Measurements from ENCODE around the gene SLC16A2. TPM values are rescaled to one million over a fixed set of nuclear protein-coding genes. Genes with fewer than 3 reads are reported as not detected.
"Not testable (repeated sequence)": the region's sequence is repeated elsewhere in the genome, so short reads cannot be mapped to it uniquely, and the experiment has no call there.

Gene SLC16A2
- total RNA-seq, 6 experiments from 2014 or later: 16.7 to 68.8 (median 53.4) TPM

- intact Hi-C loops (cut with DNase I): no loop called here
- no peaks in the 10 kb centered on the region for H3K36me3 ChIP-seq
- ATAC-seq (peak in 1 of 4 donors; percentile 71), DNase-seq (no peak)
- no peaks in the 10 kb centered on the region for H3K27me3 ChIP-seq
- H3K27ac ChIP-seq: no peak overlapping the region
- 20% methylated on average over 1 of the region's 1 CpG for whole genome bisulfite sequencing (ENCODE audit: insufficient coverage, low coverage, low lambda C conversion rate, missing lambda C conversion rate)
- no peak overlapping the region for H3K4me3 ChIP-seq
- H3K9me3 ChIP-seq: no peaks in the 10 kb centered on the region
- H3K4me1 ChIP-seq: no peaks in the 10 kb centered on the region
- TF ChIP-seq POLR2A (IDR thresholded peaks at IDR 0.05) (no peak), CTCF (IDR thresholded peaks at IDR 0.05) (no peak)
These were observed 37.4 kb downstream of the SLC16A2 start for GRCh38 chrX:74458736-74459135.

GRCh38 chrX:74461384-74461783 is 40.1 kb downstream of the SLC16A2 start:
- no peak overlapping the region for H3K4me3 ChIP-seq
- WGBS (ENCODE audit: insufficient coverage, low coverage, low lambda C conversion rate, missing lambda C conversion rate): 65% methylated on average over 4 of the region's 4 CpGs
- TF ChIP-seq POLR2A (IDR thresholded peaks at IDR 0.05): no peak
- TF ChIP-seq CTCF (IDR thresholded peaks at IDR 0.05): no peak
- H3K9me3 ChIP-seq: no peaks in the 10 kb centered on the region
- H3K4me1 ChIP-seq: no peaks in the 10 kb centered on the region
- H3K36me3 ChIP-seq: no peaks in the 10 kb centered on the region
- intact Hi-C loops (cut with DNase I): no loop called here
- no peak for DNase-seq
- ATAC-seq: no peak
- no peaks in the 10 kb centered on the region for H3K27me3 ChIP-seq
- H3K27ac ChIP-seq: no peak overlapping the region

- Histone ChIP-seq H3K27me3 (no peaks in the 10 kb centered on the region), H3K27ac (no peak overlapping the region), H3K36me3 (no peaks in the 10 kb centered on the region), H3K9me3 (no peaks in the 10 kb centered on the region), H3K4me1 (no peaks in the 10 kb centered on the region), H3K4me3 (no peak overlapping the region)
- no peak for ATAC-seq
- intact Hi-C loops (cut with DNase I): no loop called here
- 80% methylated on average over 1 of the region's 1 CpG for WGBS (ENCODE audit: insufficient coverage, low coverage, low lambda C conversion rate, missing lambda C conversion rate)
- no peak for TF ChIP-seq CTCF (IDR thresholded peaks at IDR 0.05)
- no peak for TF ChIP-seq POLR2A (IDR thresholded peaks at IDR 0.05)
- no peak for DNase-seq
These were observed 43.4 kb downstream of the SLC16A2 start for GRCh38 chrX:74464722-74465121.

GRCh38 chrX:74465424-74465823 is 44.1 kb downstream of the SLC16A2 start:
- intact Hi-C loops (cut with DNase I): no loop called here
- no peaks in the 10 kb centered on the region for H3K9me3 ChIP-seq
- H3K4me1 ChIP-seq: no peaks in the 10 kb centered on the region
- no peak overlapping the region for H3K27ac ChIP-seq
- H3K27me3 ChIP-seq: no peaks in the 10 kb centered on the region
- ATAC-seq: peak; percentile 39 to 72 (median 62)
- no peak for TF ChIP-seq POLR2A (IDR thresholded peaks at IDR 0.05)
- TF ChIP-seq CTCF (IDR thresholded peaks at IDR 0.05): peak in 2 of 4 donors; percentile 14 to 23
- 67% methylated on average over 1 of the region's 1 CpG for WGBS (ENCODE audit: insufficient coverage, low coverage, low lambda C conversion rate, missing lambda C conversion rate)
- no peak for DNase-seq
- H3K4me3 ChIP-seq: no peak overlapping the region
- no peaks in the 10 kb centered on the region for H3K36me3 ChIP-seq

GRCh38 chrX:74467656-74468055 is 46.4 kb downstream of the SLC16A2 start:
- Histone ChIP-seq H3K27ac (no peak overlapping the region), H3K27me3 (no peaks in the 10 kb centered on the region), H3K36me3 (no peaks in the 10 kb centered on the region), H3K4me3 (no peak overlapping the region), H3K9me3 (no peaks in the 10 kb centered on the region), H3K4me1 (no peaks in the 10 kb centered on the region)
- DNase-seq: no peak
- TF ChIP-seq CTCF (IDR thresholded peaks at IDR 0.05) (no peak), POLR2A (IDR thresholded peaks at IDR 0.05) (no peak)
- ATAC-seq: peak in 1 of 4 donors; percentile 61
- intact Hi-C loops (cut with DNase I): no loop called here

- H3K4me3 ChIP-seq; DNase-seq; intact Hi-C loops (cut with DNase I); H3K4me1 ChIP-seq; ATAC-seq; H3K27me3 ChIP-seq; H3K9me3 ChIP-seq; H3K36me3 ChIP-seq; H3K27ac ChIP-seq: not testable (repeated sequence)
- WGBS (ENCODE audit: insufficient coverage, low coverage, low lambda C conversion rate, missing lambda C conversion rate): 36% methylated on average over 2 of the region's 2 CpGs
These were observed 51.8 kb downstream of the SLC16A2 start for GRCh38 chrX:74473116-74473515.

Measured in right lobe of liver (tissue), 6 donors.